SH-SY5Y (cell line): Measurements from ENCODE around the gene RBFOX1.

Source experiments
- GATA2 ChIP-seq: IDR thresholded peaks from 2 replicates; pipeline ENCODE4 v1.6.1; 2011; ENCODE audit warnings: mild to moderate bottlenecking, low read depth, low read length
- GATA3 ChIP-seq: IDR thresholded peaks from 2 replicates; pipeline ENCODE4 v1.6.1; 2011; ENCODE audit warnings: low read depth, mild to moderate bottlenecking, low read length, moderate library complexity

GRCh38 chr16:7637446-7637845 lies 304.8 kb downstream of the RBFOX1 start:
- TF ChIP-seq GATA2, result no peak
- TF ChIP-seq GATA3, result no peak
